Measurements from ENCODE around the gene KLK14.

KLK14 gene

GRCh38 chr19:51083181-51083580, 494 bp upstream of the KLK14 start:
- no peak for FAIRE-seq

GRCh38 chr19:51081476-51081875, 1.2 kb downstream of the KLK14 start:
- no peak for FAIRE-seq

GRCh38 chr19:51079481-51080110, 3.1 kb downstream of the KLK14 start:
- FAIRE-seq, result no peak

DNA sequence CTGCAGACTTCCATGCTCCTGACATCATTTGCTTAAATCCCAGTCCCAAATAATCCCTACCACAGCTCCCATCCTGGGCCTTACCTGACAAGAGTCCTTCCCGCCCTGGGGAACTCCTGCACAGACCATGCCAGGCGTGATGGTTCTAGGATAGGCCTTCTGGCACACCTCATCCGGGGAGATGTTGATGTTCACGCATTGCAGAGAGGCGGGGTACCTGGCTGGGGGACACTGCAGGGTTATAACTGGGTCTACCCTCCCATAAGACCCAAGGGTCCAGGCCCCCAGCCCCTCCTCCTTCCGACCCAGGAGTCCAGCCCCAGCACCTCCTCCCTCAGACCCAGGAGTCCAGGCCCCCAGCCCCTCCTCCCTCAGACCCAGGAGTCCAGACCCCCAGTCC, 4.0 kb downstream of the KLK14 start:
- no peak for FAIRE-seq

DNA sequence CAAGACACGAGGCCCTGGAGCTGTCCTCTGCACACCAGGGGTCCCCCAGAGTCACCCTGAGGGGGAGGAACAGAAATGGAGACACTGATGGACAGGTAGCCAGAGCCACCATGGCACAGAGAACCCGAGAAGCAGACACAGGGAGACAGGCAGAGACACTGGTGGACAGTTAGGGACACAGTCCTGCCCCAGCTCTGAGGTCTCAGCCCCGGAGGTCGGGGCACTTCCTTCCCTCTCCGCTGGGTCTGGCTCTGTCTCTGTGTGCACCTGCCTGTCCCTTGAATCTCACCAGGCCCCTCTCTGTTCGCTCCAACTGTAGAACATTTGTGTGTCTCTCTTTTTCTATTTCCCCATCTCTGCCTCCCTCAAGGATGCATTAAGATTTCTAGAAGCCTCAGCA, 4.6 kb downstream of the KLK14 start:
- no peak for FAIRE-seq

- FAIRE-seq, result no peak
These were observed 6.0 kb downstream of the KLK14 start for GRCh38 chr19:51076631-51077213.

DNA sequence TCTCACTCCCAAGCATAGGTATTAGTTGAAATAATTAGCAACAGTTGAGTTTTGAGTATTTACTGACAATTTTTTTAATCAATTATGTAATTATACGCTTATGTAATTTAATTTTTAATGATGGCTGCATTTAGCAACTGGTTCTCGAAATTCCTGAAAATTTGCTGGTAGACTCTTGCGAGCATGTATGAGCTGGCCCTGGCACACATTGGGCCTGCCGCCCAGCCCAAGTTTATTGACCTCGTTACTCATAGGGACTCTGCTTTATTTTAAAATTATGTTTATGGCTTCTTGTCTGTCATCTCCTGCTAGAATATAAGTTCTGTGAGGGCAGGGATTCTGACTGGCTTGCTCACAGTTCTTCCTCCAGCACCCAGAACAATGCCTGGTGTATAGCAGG, 6.7 kb downstream of the KLK14 start:
- no peak for FAIRE-seq

- FAIRE-seq, result no peak
These were observed 11.6 kb downstream of the KLK14 start for GRCh38 chr19:51071095-51071405.

- no peak for FAIRE-seq
These were observed 12.2 kb downstream of the KLK14 start for GRCh38 chr19:51070334-51071094.

- no peak for FAIRE-seq
These were observed 16.1 kb downstream of the KLK14 start for GRCh38 chr19:51066393-51067186.

DNA sequence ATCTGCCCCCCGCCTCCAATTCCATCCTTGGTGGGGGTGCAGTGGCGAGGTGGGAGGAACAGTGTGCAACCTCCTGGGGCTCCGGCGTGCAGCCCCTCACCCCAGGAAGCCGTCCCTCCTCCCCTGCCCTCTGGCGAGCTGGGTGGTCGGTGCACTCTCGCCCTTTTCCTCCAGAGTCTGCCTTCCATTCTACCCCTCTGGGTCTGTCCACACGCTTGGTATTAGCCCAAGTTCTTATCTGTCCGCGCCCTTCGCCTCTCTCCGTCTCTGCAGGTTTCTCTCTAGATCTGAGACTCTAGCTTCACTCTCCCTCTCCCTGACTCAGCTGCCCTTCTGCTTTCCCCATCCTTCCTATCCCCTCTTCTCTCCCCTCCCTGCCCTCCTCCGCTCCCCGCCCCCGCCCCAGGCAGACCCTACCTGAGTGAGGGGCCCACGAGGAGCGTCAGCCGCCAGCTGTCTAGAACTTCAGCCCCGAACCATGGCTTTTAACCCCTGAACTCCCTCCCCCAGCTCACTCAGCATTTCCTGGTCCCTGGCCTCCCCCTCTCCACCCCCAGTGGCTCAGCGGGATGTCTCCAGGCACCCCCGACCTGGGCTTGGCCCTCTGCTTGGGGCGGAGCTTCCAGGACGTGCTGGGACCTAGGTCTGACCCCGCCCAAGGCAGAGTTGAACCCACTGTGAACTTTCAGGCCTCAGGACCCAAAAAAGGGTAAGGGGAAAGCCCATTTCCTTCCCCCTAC, 17.3 kb downstream of the KLK14 start:
- no peak for FAIRE-seq

DNA sequence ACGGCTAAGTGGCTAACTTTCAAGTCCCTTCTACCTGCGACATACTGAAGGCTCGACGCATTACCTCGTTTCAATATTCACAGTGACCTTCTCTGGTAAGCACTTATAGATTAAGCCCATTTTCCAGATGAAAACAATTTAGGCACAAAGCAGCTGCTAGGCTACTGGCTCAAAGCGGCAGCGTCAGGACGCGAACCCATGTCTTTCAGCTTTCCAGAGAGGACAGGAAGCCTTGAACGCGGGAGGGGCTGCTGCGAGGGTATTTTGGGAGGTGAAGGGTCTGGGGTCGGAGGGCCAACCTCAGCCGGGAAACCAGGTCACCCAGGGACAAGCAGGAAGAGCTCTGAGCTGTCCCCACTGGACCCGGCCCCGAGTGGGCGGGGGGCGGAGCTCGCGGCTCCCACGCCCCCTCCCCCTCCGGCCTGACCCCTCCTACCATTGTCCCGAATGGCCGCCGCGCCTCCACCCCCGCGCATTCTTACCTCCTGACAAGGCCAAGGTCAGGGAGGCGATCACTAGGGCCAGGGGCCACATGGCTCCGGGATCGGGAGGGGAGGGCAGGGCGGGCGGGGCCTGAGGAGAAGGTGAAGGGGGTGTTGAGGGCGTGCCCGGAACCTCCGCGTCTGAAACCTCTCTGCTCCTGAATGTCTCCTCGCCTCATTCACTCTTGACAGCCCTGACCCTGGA, 18.0 kb downstream of the KLK14 start, which contains the start of gene KLK13:
Gene KLK13 (minus strand): TSS at position 559 of the 687 bp plus-strand sequence. CDS start 25 bp downstream, at position 534.
- FAIRE-seq, result no peak

DNA sequence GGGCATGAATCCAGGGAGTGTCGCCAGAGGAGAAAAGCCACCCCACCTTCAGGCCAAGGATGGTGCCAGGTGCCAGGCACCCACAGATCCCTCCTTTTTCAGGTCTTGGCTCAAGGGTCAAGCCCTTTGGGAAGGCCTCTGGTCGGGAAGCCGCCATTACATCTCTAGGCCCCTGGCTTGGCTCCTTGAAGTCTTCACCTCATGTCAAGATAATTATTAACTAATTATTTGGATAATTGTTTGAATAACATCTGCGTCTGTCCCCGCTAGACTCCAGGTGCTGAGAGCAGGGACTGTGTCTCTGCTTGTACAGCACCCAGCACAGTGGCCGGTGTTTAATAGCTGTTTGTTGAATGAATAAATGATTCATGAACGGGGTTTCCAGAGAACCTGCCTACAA, 19.0 kb downstream of the KLK14 start:
- FAIRE-seq, result no peak

- FAIRE-seq, result no peak
These were observed 21.7 kb downstream of the KLK14 start for GRCh38 chr19:51060973-51061372.

DNA sequence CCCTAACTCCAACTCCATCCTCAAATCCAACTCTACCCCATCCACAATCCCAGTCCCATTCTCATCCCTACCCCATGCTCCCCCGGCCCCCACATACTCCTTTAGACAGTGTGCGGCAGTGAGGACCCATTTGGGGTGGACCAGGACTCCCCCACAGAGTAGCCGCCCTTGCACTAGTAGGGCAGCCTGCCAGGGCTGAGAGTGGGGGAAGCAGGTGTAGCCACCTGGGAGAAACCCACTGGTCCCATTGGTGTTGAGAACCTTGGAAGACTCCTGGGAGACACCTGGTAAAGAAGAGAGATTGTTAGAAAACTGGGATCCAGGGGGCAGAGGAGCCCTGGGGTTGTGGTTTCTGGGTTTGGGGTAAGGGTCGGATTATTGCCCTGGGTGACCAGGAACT, 22.4 kb downstream of the KLK14 start:
- no peak for FAIRE-seq

- no peak for FAIRE-seq
These were observed 23.0 kb downstream of the KLK14 start for GRCh38 chr19:51059715-51060114.

GRCh38 chr19:51055866-51056265, 26.8 kb downstream of the KLK14 start:
- FAIRE-seq, result no peak

GRCh38 chr19:51047031-51047335, 35.7 kb downstream of the KLK14 start:
- FAIRE-seq, result no peak

DNA sequence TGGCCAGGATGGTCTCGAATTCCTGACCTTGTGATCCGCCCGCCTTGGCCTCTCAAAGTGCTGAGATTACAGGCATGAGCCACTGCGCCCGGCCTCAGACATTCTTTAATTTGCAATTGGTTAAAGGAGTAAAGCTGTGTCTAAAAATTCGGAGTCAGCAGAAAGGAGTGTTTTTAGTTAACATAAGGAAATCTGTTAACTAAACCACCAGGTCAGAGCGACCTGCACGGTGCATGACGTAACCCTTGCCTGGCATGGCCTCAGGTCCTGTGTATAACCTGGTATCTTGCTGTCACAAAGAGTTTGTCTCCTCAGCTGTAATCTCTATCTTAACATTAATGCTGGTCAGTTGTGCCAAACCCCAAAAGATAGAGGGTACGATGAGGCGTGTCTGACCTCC, 38.4 kb downstream of the KLK14 start:
- FAIRE-seq, result no peak

- no peak for FAIRE-seq
These were observed 39.2 kb downstream of the KLK14 start for GRCh38 chr19:51043497-51043896.

DNA sequence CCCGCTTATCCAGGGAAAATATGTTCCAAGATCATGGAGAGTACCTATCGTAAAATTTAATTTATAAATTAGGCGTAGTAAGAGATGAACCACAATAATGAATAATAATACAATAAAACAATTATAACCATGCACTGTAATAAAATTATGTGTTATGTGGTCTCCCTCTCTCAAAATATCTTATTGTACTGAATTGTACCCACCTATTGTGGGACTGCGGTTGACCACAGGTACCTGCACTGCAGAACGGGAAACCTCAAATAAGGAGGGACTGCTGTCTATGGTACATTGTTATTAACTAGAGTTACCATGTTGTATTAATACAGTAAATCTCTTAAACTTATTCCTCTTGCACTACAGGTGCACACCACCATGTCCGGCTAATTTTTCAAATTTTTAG, 42.5 kb downstream of the KLK14 start:
- FAIRE-seq, result no peak

DNA sequence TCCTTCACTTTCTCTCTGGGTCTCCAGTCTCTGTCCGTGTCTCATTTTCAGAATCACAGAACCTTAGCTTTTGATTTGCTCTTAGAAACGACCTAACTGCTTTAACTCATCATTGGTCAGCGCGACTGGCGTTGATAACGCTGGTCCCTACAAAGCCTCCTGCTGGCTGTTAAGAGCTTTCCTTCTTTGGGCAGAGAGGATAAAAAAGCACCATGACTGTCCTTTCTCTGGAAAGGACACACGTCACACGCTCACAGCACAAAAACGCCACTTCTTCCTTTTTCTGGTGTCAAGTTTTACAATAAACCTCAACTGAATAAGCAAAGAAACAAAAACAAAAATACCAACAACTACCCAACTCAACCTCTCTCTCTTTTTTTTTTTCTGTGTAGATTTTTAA, 46.2 kb downstream of the KLK14 start:
- FAIRE-seq, result no peak
